GM19438 (cell line): ENCODE measurements around the gene YY1.
"Not testable (repeated sequence)": the region's sequence is repeated elsewhere in the genome, so short reads cannot be mapped to it uniquely, and the experiment has no call there.

ENCODE experiments used
- ATAC-seq: cut with Tn5 transposase; IDR thresholded peaks from one replicate; pipeline ENCODE4 v1.9.1; 2021; ENCODE audit warnings: low read depth; ENCODE audit not compliant: unreplicated experiment

Gene YY1

DNA sequence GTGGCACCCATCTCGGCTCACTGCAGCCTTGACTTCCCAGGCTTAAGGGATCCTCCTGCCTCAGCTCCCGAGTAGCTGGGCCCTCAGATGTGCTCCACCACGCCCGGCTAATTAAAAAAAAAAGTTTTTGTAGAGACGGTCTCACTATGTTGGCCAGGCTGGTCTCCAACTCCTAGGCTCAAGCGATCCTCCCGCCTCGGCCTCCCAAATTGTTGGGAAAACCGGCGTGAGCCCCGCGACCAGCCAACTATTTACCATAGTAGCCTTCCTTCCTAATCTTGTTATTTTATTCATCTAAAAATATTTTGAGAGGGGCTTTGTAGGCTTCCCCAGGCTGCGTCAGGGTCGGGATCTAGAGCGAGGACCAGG, 25.4 kb upstream of the YY1 start:
- no peak for ATAC-seq

GRCh38 chr14:100213956-100214769, 24.8 kb upstream of the YY1 start:
- peak; percentile 88 for ATAC-seq

DNA sequence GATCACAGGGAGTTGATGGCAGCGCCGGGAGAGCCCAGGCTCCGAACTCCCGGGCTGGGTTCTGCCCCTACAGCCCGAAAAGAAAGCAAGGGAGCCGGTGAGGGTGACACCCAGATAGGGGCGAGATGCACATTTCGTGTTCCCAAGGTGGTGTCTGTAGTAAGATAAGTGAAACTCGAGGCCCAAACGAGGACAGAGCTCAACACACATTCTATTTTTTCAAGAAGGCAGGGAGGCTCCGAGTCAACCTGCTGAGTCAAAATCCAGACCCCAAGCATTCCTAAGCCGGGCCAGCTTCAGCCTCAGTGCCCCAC, 24.2 kb upstream of the YY1 start:
- no peak for ATAC-seq

GRCh38 chr14:100215330-100215885, 23.5 kb upstream of the YY1 start:
- no peak for ATAC-seq

DNA sequence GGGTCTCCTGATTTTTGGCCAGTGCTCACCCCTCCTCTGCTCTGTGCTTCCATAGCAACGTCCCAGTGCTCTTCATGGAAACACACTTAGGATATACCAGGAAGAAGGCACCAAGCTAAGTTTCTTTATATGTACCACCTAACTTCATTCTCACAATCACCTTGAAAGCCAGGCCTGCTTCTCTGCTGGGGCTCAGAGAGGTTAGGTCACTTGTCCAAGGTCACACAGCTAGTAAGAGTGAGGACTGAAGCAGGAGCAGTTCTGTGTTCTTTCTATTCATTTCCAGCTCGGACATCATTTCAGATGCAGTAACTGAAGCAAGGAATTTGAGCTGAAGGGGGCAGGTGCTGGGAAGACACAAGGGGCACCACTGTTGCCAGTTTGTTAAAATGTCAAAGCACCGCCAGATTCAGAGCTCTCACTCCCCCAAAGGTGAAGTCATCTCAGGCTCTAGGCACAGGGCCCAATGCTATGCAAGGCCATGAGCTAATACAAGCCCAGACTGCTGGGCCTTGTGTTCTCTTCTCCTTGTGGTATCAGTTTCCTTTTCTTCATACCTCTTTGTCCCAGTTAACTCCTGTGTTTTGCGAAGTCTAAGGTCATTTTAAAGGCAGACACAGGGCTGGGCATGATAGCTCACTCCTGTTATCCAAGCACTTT, 19.7 kb upstream of the YY1 start:
- ATAC-seq = no peak

GRCh38 chr14:100221533-100222223, 17.3 kb upstream of the YY1 start:
- peak; percentile 86 for ATAC-seq

DNA sequence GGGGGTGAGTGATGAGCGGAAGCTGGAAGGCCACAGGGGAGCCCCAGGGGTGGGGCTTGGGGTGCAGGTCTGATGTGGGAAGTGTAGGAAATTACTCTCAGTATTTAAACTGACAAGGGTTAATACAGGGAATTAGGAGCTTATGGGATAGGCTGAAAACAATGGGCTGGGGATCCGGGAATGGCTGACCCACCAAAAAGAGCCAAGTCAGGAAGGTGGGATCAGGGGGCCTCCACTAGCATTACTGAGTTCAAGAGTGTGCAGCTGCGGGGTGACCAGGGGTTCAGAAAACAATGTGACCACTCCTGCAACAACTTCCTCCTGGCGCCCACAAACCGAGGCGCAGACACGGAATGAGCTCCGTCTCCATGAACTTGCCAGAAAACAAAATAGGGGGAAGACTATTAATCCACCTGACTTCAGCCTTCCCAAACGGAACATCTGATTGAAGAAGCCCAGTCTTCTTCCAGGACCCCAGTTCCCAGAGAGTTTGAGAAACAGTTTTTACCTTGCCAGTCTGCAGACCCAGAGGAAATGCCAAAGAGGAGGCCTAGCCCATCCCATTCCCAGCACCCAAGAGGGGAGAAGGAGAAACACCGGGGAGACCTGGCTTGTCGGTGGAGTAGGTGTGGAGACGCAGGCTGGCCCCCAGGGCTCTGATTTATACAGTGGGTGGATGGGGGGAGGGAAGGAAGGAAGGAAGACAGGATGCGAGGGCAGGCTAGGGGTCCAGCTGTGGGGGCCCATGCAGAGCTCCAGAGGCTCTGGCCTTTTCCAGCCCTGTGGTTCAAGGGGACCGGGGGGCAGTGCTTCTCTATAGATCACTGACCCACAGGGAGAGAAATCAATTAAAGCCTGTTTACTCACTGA, 16.5 kb upstream of the YY1 start:
- ATAC-seq = peak; percentile 47

DNA sequence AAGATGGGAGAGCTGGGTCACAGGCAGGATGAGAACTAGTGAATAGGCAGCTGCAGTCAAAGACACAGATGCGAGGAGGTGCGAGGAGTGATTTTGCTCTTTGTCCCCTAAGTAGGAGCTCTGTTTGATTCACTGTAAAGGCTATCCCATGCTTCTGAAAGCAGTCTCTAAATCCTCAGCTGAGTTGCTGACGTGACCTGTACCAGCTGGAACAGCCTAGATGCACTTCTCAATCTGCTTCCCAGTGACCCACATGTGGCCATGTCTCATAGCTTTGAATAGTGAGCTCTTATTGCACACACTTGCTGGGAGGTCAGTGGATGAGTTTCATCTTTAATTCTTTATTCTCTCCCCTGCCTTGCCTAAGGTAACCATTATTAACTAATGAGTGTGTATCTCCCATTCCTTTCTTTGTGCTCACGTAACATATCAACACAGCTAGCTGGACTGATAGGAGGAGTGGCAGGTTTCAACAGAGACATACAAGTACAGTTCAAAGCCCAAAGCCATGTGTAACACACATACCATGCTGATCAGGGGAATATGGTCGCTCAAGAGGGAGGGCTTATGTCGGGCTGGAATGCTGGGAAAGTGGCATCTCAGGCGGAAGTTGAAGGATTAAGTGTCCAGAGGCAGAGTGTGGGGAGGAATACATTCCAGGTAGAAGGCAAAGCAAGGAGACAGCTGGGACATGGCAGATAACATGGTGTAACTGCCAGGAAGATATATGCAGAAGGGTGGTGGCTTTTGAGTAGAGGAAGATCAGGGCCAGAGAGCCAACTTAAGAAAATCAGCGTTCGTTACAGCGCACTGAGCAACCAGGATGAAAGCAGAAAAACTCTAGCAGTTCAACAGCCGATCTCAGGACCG, 15.4 kb upstream of the YY1 start:
- ATAC-seq = no peak

DNA sequence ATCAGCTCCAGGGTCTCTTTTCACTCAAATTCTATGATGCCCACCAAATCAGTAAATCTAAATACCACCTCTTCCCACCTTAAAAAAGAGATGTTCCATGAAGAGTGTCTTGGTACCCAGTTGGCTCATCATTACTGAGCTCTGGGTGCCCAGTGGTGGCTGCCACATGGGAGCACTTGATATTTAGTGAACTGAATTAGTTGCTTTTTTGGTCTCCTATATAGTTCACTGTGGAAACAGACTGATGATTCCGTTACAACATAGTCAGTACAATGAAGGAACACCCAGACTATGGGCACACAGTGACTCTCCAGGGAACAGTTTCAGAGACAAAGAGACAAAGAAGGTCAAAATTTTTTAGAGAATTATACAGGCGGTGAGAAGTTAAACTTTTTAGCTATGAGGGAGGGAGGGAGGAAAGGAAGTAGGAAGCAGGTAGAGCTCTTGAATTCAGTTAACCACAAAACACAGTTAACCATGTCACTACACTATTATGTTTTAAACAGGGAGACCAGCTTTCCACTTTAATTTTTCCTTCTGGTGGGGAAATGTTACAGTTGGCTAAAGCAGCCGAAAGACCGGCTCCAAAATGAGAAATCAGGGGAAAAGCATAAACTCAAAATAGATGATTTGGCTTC, 14.6 kb upstream of the YY1 start:
- no peak for ATAC-seq

GRCh38 chr14:100225169-100225568, 13.8 kb upstream of the YY1 start:
- no peak for ATAC-seq

DNA sequence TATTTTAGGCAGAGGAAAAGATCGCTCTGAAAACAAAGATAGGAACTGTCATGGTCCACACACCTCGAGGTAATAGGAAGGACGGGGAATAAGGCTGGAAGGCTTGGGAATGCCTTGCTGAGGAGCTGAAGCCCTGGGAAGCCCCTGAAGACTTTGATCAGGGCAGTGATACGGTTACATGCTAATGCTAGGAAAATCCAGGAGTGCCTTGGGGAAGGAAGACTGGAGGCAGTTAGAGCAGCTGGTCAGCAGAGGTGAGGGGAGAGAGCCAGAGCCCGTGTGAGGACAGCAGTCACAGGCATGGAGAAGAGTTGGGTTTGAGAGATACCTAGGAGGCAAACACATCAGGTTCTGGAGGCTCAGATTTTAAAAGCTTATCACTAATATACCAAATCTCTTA, 8.6 kb upstream of the YY1 start:
- no peak for ATAC-seq

DNA sequence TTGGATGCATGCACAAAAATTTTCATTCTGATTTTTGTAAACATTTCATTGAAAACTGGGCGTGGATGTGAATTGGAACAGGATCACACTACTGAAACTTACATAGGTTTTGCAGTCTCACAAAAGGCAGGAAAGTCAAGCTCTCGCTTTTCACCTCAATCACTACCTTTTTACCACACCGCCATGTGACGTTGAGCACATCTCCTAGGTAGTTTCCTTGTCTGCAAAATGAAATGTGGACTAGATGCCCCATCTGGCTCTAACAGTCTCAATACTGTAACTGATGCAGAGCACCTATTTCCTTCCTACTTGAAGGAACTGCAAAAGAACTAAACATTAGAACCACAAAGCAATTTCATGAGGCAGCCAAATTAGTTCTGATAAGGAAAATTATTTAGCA, 4.4 kb upstream of the YY1 start:
- ATAC-seq = no peak

DNA sequence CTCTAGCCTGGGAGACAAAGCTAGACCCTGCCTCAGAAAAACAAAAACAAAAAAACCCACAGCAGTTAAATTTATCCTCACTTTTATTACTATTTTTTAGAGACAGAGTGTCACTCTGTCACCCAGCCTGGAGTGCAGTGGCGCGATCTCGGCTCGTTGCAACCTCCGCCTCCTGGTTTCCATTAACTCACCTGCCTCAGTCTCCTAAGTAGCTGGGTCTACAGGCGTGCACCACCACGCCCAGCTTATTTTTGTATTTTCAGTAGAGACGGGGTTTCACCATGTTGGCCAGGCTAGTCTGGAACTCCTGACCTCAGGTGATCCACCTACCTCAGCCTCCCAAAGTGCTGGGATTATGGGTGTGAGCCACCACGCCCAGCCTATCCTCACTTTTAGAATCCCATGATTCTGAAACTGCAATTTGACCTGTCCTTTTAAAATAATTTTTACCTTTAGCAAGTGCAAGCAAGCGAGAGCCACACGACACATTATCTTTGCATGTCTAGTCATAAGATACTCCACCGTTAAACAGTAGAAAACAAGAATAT, 2.6 kb upstream of the YY1 start:
- not testable (repeated sequence) for ATAC-seq

GRCh38 chr14:100236881-100237280, 2.1 kb upstream of the YY1 start:
- no peak for ATAC-seq

- no peak for ATAC-seq
Measured at GRCh38 chr14:100237735-100238418, 1.1 kb upstream of the YY1 start.

DNA sequence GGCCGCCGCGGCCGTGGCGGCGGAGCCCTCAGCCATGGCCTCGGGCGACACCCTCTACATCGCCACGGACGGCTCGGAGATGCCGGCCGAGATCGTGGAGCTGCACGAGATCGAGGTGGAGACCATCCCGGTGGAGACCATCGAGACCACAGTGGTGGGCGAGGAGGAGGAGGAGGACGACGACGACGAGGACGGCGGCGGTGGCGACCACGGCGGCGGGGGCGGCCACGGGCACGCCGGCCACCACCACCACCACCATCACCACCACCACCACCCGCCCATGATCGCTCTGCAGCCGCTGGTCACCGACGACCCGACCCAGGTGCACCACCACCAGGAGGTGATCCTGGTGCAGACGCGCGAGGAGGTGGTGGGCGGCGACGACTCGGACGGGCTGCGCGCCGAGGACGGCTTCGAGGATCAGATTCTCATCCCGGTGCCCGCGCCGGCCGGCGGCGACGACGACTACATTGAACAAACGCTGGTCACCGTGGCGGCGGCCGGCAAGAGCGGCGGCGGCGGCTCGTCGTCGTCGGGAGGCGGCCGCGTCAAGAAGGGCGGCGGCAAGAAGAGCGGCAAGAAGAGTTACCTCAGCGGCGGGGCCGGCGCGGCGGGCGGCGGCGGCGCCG, 381 bp downstream of the YY1 start:
- no peak for ATAC-seq

DNA sequence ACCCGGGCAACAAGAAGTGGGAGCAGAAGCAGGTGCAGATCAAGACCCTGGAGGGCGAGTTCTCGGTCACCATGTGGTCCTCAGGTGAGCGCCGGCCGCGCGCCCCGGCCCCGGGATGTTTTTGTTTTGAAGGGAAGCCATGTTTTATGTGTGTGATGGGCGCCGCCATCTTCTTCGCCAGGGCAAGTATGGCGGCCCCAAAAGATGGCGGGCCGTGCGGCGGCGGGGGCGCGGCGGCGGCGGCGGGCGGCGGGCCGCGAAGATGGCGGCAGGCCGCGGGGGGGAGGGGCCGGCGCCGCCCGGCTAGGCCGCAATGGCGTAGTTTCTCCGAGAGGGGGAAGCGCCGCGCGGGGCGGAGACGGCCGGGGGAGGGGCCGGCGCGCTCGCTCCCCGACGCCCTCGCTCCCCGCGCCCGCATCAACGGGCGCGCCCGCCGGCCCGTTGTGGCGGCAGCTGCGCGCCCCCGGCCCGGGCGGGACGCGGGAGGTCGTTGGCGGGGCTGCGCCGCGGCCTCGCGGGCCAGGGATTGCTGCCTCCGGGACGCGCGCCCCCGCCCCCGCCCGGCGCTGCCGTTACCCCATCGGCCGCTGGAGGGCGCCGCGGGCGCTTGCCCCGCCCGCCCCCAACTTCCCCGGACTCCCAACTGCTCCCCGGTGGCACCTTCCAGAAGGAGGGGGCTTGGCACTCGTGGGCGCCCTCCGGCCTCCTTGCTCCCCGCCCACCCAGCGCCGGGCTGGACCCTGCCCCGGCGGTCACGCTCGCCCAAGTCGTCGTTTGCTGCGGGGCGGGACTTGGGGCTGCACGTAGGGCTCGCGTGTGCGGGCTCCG, 1.1 kb downstream of the YY1 start:
- peak; percentile 34 for ATAC-seq
